ENCODE results near the gene GLIS1. TPM values are rescaled to one million over a fixed set of nuclear protein-coding genes. Genes with fewer than 3 reads are reported as not detected.
A peak's percentile ranks its signal among the peaks of the same experiment; 100 is the strongest.

GLIS1 gene
- total RNA-seq, 1 experiment from 2014 or later = 0.28 TPM

GRCh38 chr1:53511323-53511932 is 227.5 kb downstream of the GLIS1 start:
- Histone ChIP-seq H4K5ac (ENCODE audit: insufficient read length, low read depth, low read length) (no peak overlapping the region), H3K79me2 (ENCODE audit: insufficient read depth, low read length) (no peaks in the 10 kb centered on the region), H2BK20ac (ENCODE audit: low read depth, low read length, poor library complexity, severe bottlenecking) (no peak overlapping the region), H3K4ac (ENCODE audit: low read depth, low read length) (no peak overlapping the region), H4K20me1 (ENCODE audit: control insufficient read depth, insufficient read depth, insufficient read length) (peaks cover 3% of the 10 kb centered on the region), H2BK12ac (ENCODE audit: insufficient read length, low read depth, low read length) (no peak overlapping the region), H3K27ac (ENCODE audit: insufficient read length, low read depth, low read length) (no peak overlapping the region), H3K56ac (ENCODE audit: insufficient read length, low read depth, low read length) (no peak overlapping the region), H3K79me1 (ENCODE audit: insufficient read depth, low read depth, low read length, poor library complexity, severe bottlenecking) (no peaks in the 10 kb centered on the region), H3K23ac (ENCODE audit: insufficient read length, low read depth, low read length) (no peak overlapping the region), H3K4me1 (ENCODE audit: insufficient read depth, low read length) (no peaks in the 10 kb centered on the region), H2AK5ac (ENCODE audit: insufficient read length, low read length) (no peak overlapping the region), H2BK15ac (ENCODE audit: low read depth, low read length) (no peak overlapping the region), H2BK5ac (ENCODE audit: insufficient read length, low read length) (no peak overlapping the region), H3K23me2 (ENCODE audit: insufficient read length, low read depth, low read length, poor library complexity, severe bottlenecking) (no peaks in the 10 kb centered on the region), H4K8ac (replicated peaks; ENCODE audit: insufficient read length, low read depth, low read length) (no peak overlapping the region), H3K18ac (ENCODE audit: insufficient read length, low read depth, low read length) (no peak overlapping the region), H3T11ph (ENCODE audit: low read length) (no peak overlapping the region), H3K27me3 (ENCODE audit: insufficient read depth, low read length) (no peaks in the 10 kb centered on the region), H3K14ac (ENCODE audit: insufficient read depth, low read length) (no peak overlapping the region), H2BK120ac (ENCODE audit: low read depth, low read length, poor library complexity, severe bottlenecking) (no peak overlapping the region), H3K4me2 (ENCODE audit: insufficient read depth, insufficient read length, low read length) (no peak overlapping the region), H2AFZ (ENCODE audit: low read length) (no peak overlapping the region), H3K9ac (ENCODE audit: extremely low read depth, insufficient read length, low read length) (no peak overlapping the region), H4K91ac (ENCODE audit: insufficient read length, low read depth, low read length) (no peak overlapping the region), H3K9me3 (ENCODE audit: control insufficient read depth, low read depth, low read length) (no peaks in the 10 kb centered on the region)
- TF ChIP-seq CTCF (conservative IDR thresholded peaks at IDR 0.05) = no peak
- DNase-seq = no peak
- no peak overlapping the region for H3K4me3 Mint-ChIP-seq
- WGBS (ENCODE audit: extremely low coverage, insufficient read length, low lambda C conversion rate) = no CpG with 5 or more reads among the region's 13 CpGs
- H3K36me3 Mint-ChIP-seq (ENCODE audit: insufficient read depth in 1 of 3, low read depth in 3 of 3) = no peaks in the 10 kb centered on the region; a peak in 2 of 7 replicates
- H3K27ac Mint-ChIP-seq = peak overlapping the region in 1 of 3 experiments; percentile 31; a peak in 1 of 7 replicates
- H3K27me3 Mint-ChIP-seq (ENCODE audit: low read depth) = peaks cover 4% of the 10 kb centered on the region
- H3K9me3 Mint-ChIP-seq = peaks cover 0 to 2% of the 10 kb centered on the region in 2 experiments; a peak in 1 of 5 replicates
- H3K4me1 Mint-ChIP-seq = peaks cover 19 to 35% of the 10 kb centered on the region in 2 experiments
